Measurements from ENCODE around the gene ARHGEF40.

ARHGEF40 gene

GRCh38 chr14:21121122-21121521, 51.0 kb downstream of the ARHGEF40 start:
- no peak for DNase-seq (ENCODE audit: low read depth)

- no peak for DNase-seq (ENCODE audit: low read depth)
These were observed 53.3 kb downstream of the ARHGEF40 start for GRCh38 chr14:21123429-21123828.

- no peak for DNase-seq (ENCODE audit: low read depth)
These were observed 63.8 kb downstream of the ARHGEF40 start for GRCh38 chr14:21133901-21134300.

DNA sequence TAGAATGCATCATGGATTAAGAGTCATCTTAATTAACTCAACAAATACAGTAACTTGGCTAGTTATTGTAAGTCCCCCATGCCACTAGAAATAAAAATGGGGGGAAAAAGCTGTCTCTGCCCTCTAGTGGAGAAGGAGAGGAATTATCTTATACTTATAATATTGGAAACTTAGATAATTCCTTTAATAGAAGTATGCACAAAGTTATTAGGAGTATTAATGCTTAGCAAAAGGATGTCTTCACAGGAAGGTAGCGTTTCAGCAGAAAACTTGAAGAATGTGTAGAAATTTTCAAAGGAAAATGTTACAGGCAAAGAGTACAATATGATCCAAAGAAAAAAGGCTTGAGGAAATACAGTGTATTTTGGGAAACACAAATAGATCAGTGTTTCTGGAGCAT, 65.9 kb downstream of the ARHGEF40 start:
- peak; percentile 10 for DNase-seq (ENCODE audit: low read depth)
